ELR (cell line): ENCODE results near the gene PLA2R1.
"Not testable (repeated sequence)": the region's sequence is repeated elsewhere in the genome, so short reads cannot be mapped to it uniquely, and the experiment has no call there.

Experiments used
- DNase-seq: peaks from one replicate; pipeline ENCODE4 v3.0.0-alpha.2; 2015; ENCODE audit warnings: low read depth

Gene PLA2R1

DNA sequence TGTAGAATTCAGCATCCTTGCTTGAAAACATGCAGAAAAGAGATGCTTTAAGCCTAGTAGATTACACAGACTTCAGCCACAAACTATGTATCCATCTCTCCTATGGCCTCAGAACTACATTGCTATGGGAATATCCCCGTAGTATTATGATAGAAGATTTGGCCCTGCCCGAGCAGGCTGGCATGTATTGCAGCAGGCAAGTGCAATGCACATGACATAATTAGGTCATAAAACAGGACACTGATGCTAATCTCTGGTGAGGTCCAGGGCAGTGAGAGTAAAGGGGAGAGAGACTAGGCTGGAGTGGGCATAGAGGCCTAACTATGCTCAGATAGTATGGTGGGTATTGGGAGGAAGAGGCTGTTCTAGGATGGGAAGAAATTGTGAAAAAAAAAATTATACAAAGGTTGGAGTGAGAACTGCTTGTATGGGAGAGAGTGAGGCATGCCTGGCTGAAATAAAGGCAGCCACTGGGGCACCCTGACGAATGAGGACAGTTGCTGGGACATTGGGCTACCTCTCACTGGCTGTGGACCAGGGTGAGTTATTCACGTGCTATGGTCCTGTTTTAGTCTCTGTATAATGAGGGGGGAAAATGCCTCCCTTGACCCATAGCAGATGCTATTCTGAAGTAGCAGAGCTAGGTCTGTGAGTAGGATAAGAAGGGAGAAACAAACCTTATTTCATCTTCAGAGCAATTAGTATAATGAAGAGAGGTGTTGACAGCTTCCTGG, 1.6 kb upstream of the PLA2R1 start:
- no peak for DNase-seq

DNA sequence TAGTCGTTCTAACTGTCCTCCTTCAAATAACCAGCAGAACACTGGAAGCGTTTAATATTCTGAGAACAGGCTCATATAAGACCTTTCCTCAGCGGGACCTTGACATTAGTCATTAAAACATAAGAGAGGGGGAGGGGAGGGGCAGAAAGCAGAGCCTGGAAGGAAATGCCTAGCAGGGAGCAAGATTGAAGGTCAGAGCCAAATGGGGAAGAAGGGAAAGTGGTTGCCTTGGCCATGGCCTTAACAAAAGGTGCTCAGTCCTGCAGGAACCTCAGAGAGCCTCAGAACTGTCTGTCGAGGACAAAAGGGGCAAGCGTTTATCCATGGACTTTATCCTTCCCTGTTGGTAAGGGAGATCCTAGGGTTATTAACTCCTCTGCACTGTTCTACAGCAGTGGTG, 856 bp upstream of the PLA2R1 start:
- DNase-seq = peak; percentile 21

DNA sequence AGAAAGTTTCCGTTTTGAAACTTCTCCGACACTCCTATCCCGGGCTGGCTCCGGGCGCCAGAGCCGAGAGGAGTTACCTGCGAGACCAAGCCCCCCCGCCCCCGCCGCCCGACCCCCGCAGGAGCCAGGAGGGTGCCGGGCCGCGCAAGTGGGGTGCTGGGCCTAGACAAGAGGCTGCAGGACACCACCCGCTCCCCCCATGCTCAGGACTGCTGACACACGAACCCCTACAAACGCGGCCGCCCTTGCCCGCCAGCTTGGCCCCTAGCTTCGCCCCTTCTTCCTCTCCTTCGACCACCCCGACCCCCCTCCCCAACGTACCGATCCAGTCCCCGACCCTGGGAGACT, 497 bp downstream of the PLA2R1 start:
- DNase-seq = no peak

DNA sequence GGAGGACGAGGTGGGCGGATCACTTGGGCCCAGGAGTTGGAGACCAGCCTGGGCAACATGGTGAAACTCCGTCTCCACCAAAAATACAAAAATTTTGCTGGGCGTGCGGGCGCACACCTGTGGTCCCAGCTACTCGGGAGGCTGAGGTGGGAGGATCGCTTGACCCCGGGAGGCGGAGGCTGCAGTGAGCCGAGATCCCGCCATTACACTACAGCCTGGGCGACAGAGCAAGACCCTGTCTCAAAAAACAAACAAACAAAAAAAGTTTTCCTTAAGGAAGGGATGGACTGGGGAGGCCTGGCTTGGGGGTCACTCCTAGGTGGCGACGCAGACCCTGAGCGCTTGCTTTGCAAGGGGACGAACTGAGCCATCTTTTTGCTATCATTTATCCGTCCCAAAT, 882 bp downstream of the PLA2R1 start:
- no peak for DNase-seq

DNA sequence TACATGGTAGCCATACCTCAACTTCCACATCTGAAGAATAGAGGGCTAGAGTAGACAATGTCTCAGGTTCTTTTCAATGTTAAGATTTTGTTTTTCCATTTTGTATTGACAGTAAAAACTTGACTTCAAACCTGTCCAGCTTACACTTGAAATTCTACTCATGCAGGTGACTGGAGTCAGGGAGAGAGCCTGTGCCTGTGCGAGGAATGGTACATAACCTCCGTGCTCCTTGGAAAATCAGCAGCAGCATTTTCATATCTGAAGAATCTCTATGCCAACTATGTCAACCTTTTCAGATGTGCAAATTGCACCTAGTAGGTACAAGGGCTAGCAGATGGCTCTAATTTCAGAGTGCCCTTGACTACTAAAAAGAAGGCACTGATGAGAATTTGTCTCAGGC, 2.1 kb downstream of the PLA2R1 start:
- DNase-seq = no peak

DNA sequence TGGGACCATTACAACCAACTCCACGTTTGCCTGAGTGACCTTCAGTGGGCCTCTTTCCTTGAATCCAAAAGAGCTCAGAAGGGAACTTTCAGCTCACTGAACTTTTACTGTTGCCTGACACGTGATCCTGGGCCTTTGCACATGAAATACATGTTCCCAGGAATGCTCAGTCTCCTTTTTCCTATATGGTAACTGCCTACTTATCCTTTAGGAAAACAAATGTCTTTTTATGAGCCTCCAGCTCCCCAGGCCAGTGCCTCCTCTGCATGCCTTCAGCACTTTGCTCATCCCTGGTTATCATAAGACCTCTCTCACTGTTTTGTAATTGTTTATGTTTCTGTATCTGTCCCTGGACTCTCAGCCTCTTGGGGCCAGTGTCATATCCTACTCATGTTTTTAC, 5.1 kb downstream of the PLA2R1 start:
- DNase-seq = no peak

DNA sequence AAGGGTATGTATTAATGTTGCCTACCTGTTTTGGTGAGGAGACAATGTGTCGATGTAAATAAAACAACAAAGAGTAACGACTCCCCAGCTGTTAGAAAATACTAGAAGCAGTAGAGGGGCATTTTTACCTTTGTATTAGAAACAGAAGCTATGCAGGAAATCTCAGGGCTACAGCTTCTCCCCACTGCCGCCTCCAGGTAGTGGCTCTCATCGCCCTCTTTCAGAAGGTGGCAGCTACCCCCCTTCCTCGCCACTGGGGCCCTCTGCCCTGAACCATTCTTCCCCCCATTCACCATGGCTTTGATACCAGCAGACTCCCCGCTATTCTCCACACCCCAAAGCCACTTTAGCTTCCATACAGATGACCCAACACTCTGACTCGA, 6.7 kb downstream of the PLA2R1 start:
- DNase-seq = no peak

DNA sequence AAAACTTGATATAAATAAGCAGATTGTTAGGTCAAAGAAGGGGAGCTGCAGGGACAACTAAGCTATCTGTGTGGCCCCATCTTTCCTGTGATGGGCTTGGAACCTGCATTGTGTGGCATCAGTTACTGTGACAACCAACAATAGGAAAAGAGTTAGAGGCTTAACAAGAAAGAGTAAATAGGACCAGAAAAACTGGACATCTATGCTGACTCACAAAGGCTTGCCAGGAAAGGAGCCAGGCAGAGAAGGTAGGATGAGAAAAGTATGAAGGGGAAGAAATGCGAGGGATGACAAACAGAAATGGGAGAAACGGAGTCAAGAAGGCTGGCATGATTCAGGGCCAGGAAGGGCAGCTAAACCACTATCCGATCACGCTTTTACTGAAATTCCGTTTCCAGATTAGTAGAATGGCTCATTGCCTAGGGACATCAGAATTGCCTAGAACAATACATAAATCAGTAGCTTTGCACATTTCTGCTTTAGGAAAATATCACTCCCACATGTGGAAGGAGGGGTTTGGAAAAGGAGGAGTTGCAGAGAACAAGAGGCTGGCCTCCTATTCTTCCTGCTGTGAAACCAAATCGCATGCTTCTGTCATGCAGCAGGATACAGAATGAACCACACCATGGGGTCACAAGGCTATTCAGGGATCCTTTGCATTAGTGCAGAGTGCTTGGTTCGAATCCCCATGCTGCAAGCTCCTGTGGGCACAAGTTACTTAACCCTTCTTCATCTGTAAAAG, 7.3 kb downstream of the PLA2R1 start:
- DNase-seq = no peak

DNA sequence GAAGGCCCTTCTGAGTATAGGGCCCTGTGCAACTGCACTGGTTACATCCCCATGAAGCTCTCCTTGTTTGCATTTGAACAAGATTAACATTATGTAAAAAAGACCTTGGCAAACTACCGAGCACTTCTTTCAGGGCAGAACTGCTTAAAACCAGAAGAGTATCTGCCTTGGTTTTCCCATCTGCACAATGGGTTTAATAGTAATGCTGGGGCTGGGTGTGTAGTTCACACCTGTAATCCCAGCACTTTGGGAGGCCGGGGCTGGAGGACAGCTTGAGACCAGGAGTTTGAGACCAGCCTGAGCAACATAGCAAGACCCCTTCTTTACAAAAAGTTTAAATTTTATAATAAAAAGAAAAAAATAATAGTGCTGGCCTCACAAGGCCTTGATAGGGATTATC, 8.5 kb downstream of the PLA2R1 start:
- no peak for DNase-seq

DNA sequence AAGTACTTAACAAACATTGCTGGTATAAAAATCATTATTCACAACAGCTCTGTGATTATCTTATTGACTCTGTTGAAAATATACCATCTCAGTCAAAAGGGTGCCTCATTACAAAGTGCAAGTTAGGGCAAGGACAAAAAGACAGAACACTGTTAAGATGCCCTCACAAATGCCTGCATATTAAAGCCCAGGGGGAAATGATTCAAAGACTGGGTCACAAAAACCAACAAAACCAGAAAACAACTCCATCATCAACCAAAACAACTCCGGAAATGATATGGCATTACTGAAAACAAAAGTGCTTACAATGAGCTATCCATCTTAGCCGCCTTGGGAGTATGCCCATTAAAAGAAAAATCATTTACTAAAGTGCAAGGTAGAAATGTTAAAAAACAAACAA, 9.9 kb downstream of the PLA2R1 start:
- DNase-seq = no peak

DNA sequence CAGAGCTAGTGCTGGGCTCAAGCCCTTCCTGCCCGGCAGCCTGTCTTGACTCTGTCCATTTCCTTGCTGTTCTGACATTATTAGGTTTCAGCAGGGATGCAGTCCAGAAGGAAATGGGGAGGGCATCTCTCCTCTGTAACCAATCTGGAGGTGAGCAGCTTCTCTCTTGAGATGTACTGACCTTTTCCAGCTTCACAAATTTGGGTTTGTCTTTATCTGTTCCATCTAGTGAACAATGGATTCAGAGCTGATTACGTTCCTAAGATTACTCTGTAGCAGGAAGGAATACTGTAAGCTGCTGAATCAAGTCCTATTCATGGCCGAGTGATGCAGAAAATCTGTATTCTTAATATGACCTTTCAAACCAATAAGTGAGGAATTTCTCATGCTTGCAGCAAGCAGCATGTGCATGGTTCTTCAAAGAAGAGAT, 11.0 kb downstream of the PLA2R1 start:
- no peak for DNase-seq

DNA sequence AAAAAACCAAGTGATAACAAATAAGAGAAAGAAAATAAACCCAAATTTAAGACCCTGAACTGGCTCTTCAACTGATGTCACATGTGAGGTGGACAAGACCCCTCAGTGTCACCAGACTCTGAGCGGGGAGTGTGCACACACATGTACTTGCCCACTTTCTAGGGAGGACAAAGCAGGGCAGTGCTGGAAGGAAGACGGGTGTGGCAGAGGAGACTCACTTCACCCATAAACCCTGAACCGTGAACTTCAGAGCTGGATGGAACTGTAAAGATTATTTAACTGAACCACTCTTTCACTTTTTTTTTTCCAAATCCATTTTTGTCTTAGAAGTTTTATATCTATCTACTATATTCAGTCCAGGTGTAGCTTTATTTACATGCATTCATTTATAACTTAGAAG, 12.3 kb downstream of the PLA2R1 start:
- DNase-seq = no peak

DNA sequence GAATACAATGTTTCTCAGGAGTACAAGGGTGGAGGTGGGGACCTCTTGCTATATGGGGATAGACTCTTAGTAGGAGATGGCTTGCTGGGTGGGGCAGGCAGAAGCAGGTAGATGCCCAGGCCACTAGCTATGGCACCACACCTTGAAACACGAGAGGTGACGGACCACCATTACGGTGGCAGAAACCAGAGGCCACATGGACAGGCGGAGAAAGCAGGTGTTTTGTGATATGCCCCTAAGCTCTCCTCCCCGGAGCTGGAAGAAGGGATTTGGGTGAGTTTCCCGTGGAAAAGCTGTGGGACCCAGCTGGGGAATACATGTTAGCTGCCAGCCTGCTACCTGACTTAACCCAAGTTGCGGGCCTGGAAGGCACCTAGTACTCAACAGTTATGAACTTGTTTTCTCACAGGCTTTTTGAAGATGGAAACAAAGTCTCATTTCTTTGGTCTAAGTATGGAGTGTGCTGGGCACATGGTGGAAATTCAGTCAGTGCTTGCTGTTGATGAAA, 16.7 kb downstream of the PLA2R1 start:
- DNase-seq = no peak

DNA sequence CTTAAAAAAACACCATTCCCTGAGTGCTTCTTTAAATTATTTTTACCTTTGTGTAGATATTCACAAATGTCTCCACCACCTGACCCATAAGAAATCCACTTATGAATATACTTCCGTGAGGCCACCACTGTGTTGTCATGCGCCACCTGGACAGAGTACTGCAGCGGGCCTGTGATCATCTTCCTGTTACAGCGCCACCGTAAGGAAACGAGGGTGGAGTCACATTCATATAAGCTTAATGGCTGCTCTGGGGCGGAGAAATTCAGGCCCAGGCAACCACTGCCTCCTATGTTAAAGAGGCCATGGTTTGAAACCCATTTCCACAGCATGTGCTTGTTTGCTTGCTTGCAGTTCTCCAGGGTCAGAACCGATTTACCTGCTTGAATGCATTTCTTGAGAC, 17.7 kb downstream of the PLA2R1 start:
- DNase-seq = no peak

DNA sequence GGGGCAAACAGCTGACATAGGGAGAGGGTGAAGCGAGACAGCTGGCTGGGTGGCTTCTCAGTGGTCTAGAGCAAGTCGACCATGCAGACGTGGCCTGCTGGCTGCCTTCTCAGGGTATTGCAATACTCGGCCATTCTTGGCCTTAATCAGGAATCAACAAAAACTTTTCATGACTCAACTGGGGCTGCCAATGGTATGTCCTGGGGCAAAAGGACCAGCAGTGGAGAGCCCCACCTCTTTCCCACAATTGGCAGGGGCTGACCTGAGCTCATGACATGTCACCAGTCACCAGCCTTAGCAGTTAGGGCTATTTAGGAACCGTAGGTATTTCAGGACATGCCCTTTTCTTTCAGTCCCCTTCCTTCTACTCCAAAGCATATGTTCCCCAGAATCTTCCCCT, 19.1 kb downstream of the PLA2R1 start:
- peak; percentile 33 for DNase-seq

DNA sequence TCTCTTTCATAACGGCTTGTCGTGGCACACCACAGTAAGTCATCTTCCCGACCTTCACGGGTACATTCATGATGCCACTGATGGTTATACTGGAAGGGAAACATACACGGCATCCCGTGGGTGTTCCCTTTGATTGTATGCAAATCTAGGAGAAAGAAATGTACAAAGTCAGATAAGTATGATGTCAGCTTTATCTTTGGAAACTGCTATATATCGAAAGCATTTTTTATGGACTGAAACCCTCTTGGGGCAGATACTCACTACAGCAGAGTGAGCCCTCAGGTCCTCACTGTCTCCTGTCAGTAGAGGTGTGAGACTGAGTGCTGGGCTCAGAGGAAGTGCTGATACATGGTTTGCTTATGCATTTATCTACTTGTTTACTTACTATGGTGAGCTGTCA, 20.4 kb downstream of the PLA2R1 start:
- peak; percentile 21 for DNase-seq

DNA sequence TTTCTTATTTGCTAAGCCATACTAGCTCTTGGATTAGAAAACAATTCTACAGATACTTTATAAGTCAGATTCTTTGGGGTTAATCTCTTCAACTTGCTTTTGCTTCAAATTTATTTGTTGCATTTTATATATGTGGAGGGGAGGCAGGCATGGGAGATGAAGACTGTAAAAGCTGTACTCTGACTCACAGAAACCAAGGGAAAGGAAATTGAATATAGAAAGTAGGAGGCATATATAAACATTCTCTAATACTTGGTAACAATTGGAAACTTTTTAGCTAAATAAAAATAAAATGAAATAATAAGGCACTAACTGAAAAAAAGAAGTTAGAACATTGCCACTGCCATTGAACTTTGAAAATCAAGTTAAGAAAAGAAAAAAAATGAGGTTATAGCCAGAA, 21.3 kb downstream of the PLA2R1 start:
- DNase-seq = no peak

DNA sequence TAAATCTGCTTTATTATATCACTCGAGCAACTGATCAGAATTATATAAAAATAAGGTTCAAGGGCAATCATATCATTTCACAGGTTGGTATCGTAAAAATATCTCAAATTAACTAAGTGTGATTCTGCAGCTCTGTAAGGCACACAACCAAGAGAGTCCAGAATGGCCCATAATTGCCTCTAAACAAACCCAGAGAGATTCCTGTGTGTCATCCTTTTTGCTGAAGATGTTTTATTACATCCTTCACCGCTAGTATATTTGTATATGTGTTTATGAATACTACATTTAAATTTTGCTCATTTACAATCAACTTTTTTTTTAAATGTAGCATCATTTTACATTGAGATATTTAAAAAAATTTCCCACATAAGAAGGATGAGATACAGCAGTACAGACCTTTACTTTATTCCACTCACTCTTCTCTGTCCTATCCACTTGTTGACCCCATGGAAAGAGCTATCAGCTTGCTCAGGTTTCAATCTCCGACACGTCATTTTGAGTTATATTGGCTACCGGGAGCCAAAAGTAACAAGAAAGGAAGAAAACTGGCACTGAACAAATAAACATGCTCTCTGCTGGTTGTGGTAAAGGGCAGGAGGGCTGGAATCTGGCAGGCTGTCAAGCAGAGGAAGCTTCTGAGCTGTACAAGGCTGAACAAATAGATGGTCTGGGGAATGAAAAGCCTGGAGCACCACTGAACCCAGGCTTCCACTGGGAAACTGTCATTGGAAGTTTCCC, 23.1 kb downstream of the PLA2R1 start:
- no peak for DNase-seq

DNA sequence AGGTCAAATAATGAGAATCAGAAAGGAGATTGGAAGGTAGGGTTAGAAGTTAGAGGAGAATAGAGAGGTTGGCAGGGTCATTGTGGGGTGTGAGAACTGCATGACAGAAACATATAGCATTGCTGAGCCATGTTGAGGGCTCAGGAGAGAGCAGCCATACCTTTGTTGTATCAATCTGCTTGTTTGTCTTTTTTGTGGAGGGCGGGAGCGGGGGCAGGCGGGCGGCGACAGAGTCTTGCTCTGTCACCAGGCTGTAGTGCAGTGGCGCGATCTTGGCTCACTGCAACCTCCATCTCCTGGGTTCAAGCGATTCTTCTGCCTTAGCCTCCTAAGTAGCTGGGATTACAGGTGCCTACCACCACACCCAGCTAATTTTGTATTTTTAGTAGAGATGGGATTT, 23.8 kb downstream of the PLA2R1 start:
- DNase-seq = not testable (repeated sequence)

DNA sequence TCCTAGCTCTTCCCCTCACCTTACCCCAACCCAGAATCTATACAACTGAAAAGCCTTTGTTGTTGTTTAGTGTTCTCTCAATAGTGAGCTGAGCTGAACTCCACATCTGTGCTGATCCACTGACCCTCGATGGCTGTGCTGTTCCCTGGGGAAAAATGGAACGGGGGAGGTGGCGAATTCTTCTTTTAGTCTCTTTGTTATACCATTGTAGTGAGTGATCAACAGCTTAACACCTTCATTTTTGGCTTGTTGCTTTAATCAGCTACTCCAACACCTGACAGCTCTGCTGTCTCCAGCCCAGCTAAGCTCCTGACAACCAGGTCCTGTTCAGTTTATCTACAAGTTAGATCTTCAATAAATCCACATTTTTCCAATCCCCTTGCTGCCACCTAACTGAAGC, 25.7 kb downstream of the PLA2R1 start:
- DNase-seq = no peak

DNA sequence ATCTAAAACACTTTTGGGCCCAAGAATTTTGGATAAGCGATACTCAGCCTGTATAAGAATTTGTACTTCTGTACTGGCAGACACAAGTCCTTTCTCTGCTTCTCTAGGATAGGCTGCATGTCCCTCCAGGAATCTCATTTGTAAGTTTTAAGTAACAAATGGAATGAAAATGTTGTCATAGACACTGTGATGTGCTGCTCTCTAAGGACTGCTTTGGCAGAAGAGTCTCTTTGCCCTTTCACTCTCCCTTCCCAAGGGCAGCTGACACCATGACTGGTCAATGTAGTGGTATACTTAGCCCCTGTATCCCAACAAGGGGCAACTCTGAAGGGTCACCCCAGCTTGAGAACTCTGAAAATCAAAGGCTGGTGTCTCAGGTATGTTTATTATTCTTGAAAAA, 27.3 kb downstream of the PLA2R1 start:
- no peak for DNase-seq

DNA sequence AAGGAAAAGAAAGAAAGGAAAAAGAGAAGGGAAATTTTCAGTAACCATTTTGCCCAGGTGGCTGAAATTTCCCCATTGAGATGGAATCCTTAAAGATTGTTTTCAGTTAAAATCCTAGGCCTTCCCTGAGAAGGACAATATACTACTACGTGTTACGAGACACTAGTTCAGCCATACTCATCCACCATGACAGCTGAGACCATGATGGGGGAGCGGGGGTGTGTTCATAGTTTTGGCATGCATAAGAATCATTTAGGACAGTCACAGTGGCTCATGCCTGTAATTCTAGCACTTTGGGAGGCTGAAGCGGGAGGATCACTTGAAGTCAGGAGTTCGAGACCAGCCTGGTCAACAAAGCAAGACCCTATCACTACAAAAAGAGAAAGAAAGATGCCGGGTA, 28.0 kb downstream of the PLA2R1 start:
- no peak for DNase-seq

DNA sequence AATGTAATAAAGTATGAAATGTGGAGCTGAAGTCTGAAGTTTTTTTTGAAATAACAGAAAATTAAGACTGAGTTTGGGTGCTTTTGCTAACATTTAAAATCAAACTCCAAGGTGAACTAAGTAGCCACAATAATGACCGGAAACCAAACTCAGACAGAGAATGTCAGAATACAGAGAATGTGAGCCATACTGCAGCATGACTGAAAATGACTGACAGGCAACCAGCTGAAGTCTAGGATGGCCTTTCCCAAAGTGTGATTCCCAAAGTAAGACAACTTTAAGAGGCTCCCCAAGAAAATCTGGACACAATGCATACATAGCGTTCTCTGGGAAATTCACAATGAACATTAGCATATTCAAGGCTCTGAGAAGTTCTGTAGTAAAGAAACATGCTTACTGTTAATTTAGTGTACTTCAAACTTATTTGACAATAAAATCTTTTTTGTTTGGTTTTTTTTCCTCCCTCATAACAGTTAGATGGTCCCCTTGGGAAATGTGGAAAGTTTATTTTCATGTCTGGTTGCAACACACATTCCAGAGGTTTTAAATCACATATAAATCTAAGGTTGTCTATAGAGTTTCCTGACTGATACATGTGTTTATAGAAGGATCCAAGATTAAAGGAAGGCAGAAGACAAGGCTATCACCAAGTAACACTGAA, 28.6 kb downstream of the PLA2R1 start:
- peak; percentile 25 for DNase-seq
